C4-2B (cell line): Measurements from ENCODE around the gene GABRG3.

Source experiments
- CTCF ChIP-seq: fragments of 450-650 bp; conservative IDR thresholded peaks from 2 replicates; pipeline ENCODE4 v1.5.1; 2017; ENCODE audit warnings: mild to moderate bottlenecking
- ZFX ChIP-seq: fragments of 450-650 bp; IDR thresholded peaks from 2 replicates; pipeline ENCODE4 v1.6.1; 2017

GRCh38 chr15:27361438-27361837 lies 390.5 kb downstream of the GABRG3 start:
- TF ChIP-seq CTCF (no peak), ZFX (no peak)
